ENCODE data around the gene NGB. TPM values are rescaled to one million over a fixed set of nuclear protein-coding genes. Genes with fewer than 3 reads are reported as not detected.

Gene NGB
- total and polyA plus RNA-seq, 2 experiments from 2014 or later = not detected

GRCh38 chr14:77238356-77238755 lies 32.6 kb downstream of the NGB start:
- no peaks in the 10 kb centered on the region for H3K79me2 ChIP-seq
- H3K9me2 ChIP-seq (replicated peaks; ENCODE audit: insufficient read depth) = no peaks in the 10 kb centered on the region
- no peaks in the 10 kb centered on the region for H3K4me1 ChIP-seq (ENCODE audit: insufficient read depth)
- no peaks in the 10 kb centered on the region for H3K9me3 ChIP-seq (ENCODE audit: low read depth)
- 96% methylated on average over 3 of the region's 3 CpGs for WGBS (ENCODE audit: low lambda C conversion rate, missing lambda C conversion rate)
- no peak overlapping the region for H3K4me3 ChIP-seq
- no peak overlapping the region for H2AFZ ChIP-seq
- no peak overlapping the region for H3K4me2 ChIP-seq
- H3K27ac ChIP-seq = no peak overlapping the region
- DNase-seq (ENCODE audit: low spot score) = no peak
- H3K27me3 ChIP-seq = no peaks in the 10 kb centered on the region
- H4K20me1 ChIP-seq (ENCODE audit: insufficient read depth, poor library complexity, severe bottlenecking) = no peaks in the 10 kb centered on the region
- no peaks in the 10 kb centered on the region for H3K36me3 ChIP-seq (replicated peaks; ENCODE audit: insufficient read depth, low read depth)
- no peak for TF ChIP-seq CTCF (IDR thresholded peaks at IDR 0.05; ENCODE audit: poor library complexity)
- TF ChIP-seq EZH2phosphoT487 (IDR thresholded peaks at IDR 0.05; ENCODE audit: low read depth, severe bottlenecking, unreplicated experiment) = no peak
- no peak for TF ChIP-seq EZH2 (IDR thresholded peaks at IDR 0.05; ENCODE audit: borderline replicate concordance)

GRCh38 chr14:77236814-77237213 lies 34.2 kb downstream of the NGB start:
- no peaks in the 10 kb centered on the region for H3K27me3 ChIP-seq
- H3K4me1 ChIP-seq (ENCODE audit: insufficient read depth) = no peaks in the 10 kb centered on the region
- no peak for TF ChIP-seq EZH2 (IDR thresholded peaks at IDR 0.05; ENCODE audit: borderline replicate concordance)
- no peak for TF ChIP-seq EZH2phosphoT487 (IDR thresholded peaks at IDR 0.05; ENCODE audit: low read depth, severe bottlenecking, unreplicated experiment)
- no peak for TF ChIP-seq CTCF (IDR thresholded peaks at IDR 0.05; ENCODE audit: poor library complexity)
- no peak overlapping the region for H3K27ac ChIP-seq
- H3K9me3 ChIP-seq (ENCODE audit: low read depth) = no peaks in the 10 kb centered on the region
- WGBS (ENCODE audit: low lambda C conversion rate, missing lambda C conversion rate) = 81% methylated on average over 5 of the region's 7 CpGs
- no peaks in the 10 kb centered on the region for H3K9me2 ChIP-seq (replicated peaks; ENCODE audit: insufficient read depth)
- H4K20me1 ChIP-seq (ENCODE audit: insufficient read depth, poor library complexity, severe bottlenecking) = no peaks in the 10 kb centered on the region
- H3K79me2 ChIP-seq = no peaks in the 10 kb centered on the region
- DNase-seq (ENCODE audit: low spot score) = no peak
- no peak overlapping the region for H2AFZ ChIP-seq
- no peak overlapping the region for H3K4me2 ChIP-seq
- H3K4me3 ChIP-seq = no peak overlapping the region
- no peaks in the 10 kb centered on the region for H3K36me3 ChIP-seq (replicated peaks; ENCODE audit: insufficient read depth, low read depth)

GRCh38 chr14:77231721-77232120 lies 39.3 kb downstream of the NGB start:
- Histone ChIP-seq H3K27ac (no peak overlapping the region), H3K9me3 (ENCODE audit: low read depth) (no peaks in the 10 kb centered on the region), H2AFZ (no peak overlapping the region), H3K4me1 (ENCODE audit: insufficient read depth) (no peaks in the 10 kb centered on the region), H3K79me2 (no peaks in the 10 kb centered on the region), H3K27me3 (no peaks in the 10 kb centered on the region), H3K4me3 (no peak overlapping the region), H3K9me2 (replicated peaks; ENCODE audit: insufficient read depth) (no peaks in the 10 kb centered on the region), H3K4me2 (no peak overlapping the region), H4K20me1 (ENCODE audit: insufficient read depth, poor library complexity, severe bottlenecking) (no peaks in the 10 kb centered on the region), H3K36me3 (replicated peaks; ENCODE audit: insufficient read depth, low read depth) (no peaks in the 10 kb centered on the region)
- TF ChIP-seq EZH2phosphoT487 (IDR thresholded peaks at IDR 0.05; ENCODE audit: low read depth, severe bottlenecking, unreplicated experiment) (no peak), CTCF (IDR thresholded peaks at IDR 0.05; ENCODE audit: poor library complexity) (no peak), EZH2 (IDR thresholded peaks at IDR 0.05; ENCODE audit: borderline replicate concordance) (no peak)
- 88% methylated on average over 3 of the region's 3 CpGs for WGBS (ENCODE audit: low lambda C conversion rate, missing lambda C conversion rate)
- no peak for DNase-seq (ENCODE audit: low spot score)

- Histone ChIP-seq H3K4me3 (no peak overlapping the region), H3K79me2 (no peaks in the 10 kb centered on the region), H2AFZ (no peak overlapping the region), H3K9me2 (replicated peaks; ENCODE audit: insufficient read depth) (no peaks in the 10 kb centered on the region), H3K4me2 (no peak overlapping the region), H3K4me1 (ENCODE audit: insufficient read depth) (no peaks in the 10 kb centered on the region), H3K27me3 (no peaks in the 10 kb centered on the region), H3K27ac (no peak overlapping the region), H3K36me3 (replicated peaks; ENCODE audit: insufficient read depth, low read depth) (no peaks in the 10 kb centered on the region), H4K20me1 (ENCODE audit: insufficient read depth, poor library complexity, severe bottlenecking) (no peaks in the 10 kb centered on the region), H3K9me3 (ENCODE audit: low read depth) (no peaks in the 10 kb centered on the region)
- DNase-seq (ENCODE audit: low spot score) = no peak
- 80% methylated on average over 2 of the region's 2 CpGs for WGBS (ENCODE audit: low lambda C conversion rate, missing lambda C conversion rate)
- TF ChIP-seq EZH2phosphoT487 (IDR thresholded peaks at IDR 0.05; ENCODE audit: low read depth, severe bottlenecking, unreplicated experiment) (no peak), EZH2 (IDR thresholded peaks at IDR 0.05; ENCODE audit: borderline replicate concordance) (no peak), CTCF (IDR thresholded peaks at IDR 0.05; ENCODE audit: poor library complexity) (no peak)
Measured at GRCh38 chr14:77230914-77231313, 40.1 kb downstream of the NGB start.
